HG02973 (cell line): ENCODE data around the gene MYO3A.
A peak's percentile ranks its signal among the peaks of the same experiment; 100 is the strongest.

ENCODE experiments used
- ATAC-seq: cut with Tn5 transposase; IDR thresholded peaks from one replicate; pipeline ENCODE4 v1.9.1; 2021; ENCODE audit warnings: moderate library complexity; ENCODE audit not compliant: unreplicated experiment

MYO3A gene, protein sequence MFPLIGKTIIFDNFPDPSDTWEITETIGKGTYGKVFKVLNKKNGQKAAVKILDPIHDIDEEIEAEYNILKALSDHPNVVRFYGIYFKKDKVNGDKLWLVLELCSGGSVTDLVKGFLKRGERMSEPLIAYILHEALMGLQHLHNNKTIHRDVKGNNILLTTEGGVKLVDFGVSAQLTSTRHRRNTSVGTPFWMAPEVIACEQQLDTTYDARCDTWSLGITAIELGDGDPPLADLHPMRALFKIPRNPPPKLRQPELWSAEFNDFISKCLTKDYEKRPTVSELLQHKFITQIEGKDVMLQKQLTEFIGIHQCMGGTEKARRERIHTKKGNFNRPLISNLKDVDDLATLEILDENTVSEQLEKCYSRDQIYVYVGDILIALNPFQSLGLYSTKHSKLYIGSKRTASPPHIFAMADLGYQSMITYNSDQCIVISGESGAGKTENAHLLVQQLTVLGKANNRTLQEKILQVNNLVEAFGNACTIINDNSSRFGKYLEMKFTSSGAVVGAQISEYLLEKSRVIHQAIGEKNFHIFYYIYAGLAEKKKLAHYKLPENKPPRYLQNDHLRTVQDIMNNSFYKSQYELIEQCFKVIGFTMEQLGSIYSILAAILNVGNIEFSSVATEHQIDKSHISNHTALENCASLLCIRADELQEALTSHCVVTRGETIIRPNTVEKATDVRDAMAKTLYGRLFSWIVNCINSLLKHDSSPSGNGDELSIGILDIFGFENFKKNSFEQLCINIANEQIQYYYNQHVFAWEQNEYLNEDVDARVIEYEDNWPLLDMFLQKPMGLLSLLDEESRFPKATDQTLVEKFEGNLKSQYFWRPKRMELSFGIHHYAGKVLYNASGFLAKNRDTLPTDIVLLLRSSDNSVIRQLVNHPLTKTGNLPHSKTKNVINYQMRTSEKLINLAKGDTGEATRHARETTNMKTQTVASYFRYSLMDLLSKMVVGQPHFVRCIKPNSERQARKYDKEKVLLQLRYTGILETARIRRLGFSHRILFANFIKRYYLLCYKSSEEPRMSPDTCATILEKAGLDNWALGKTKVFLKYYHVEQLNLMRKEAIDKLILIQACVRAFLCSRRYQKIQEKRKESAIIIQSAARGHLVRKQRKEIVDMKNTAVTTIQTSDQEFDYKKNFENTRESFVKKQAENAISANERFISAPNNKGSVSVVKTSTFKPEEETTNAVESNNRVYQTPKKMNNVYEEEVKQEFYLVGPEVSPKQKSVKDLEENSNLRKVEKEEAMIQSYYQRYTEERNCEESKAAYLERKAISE (N-terminal part only)

DNA sequence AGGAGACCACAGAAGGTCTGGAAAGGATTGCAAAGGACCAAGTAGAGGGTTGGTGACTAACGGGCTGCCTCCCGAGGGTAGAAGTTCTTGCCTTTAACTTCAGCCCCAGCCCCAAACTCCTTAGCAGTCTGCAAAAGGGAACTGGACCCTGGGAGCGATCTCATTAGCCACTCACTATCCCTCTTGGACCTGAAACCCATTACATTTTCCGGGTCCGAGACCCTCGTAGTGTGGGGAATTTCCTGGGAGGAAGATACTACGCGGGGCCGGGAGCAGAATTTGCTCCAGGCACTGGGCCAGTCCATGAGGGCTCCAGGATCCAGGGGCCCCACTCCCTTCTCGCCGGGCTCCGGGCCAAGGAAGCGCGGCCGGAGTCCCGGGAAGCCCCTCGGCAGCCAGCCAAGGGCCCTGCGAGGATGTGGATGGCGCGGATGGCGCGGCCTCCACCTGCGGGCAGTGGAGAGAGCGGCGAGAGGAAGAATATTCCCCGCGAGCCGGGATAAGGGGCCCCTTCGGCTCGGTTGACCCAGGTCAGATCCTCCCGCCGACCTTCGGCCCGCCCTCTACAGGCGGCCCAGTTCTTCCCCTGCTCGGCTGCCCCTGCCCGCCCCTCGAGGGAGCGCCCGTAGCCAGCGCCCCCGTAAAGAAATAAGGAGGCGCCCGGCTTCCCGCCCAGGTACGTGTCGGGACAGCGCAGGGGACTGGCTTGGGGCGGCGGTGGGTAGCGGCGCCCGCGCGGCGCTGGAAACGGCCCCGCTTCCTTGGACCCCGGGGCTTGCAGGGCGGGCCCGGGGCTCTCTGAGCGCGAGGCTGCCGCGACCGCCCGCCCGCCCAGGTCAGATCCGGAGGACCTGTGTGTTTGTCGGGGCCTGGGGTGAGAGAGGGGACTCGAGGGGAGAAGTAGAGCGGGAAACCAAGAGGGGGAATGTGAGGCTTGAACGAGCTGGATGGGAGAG is at the start of gene MYO3A:
Gene MYO3A (plus strand): TSS at position 577 of the 956 bp plus-strand sequence. CDS start 17,882 bp downstream, outside the sequence.
- ATAC-seq, result no peak

DNA sequence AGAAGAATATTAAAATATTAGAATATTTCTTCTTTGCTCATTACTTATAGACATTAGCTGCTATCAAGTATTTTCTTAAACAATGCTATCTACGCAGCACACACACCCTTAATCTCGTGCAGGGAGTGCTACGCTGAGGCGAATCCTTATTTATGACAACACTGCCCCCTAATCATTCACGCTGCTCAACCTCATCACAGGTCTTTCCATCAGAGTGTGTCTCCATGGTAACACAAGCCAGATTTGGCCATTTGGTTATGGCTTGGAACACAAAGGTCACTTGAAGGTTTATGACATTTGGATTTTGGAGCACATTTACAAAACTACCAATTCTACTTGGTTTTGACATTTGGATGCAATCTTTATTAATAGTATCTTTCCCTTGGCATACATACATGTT is 45.4 kb upstream of the MYO3A start:
- no peak for ATAC-seq

DNA sequence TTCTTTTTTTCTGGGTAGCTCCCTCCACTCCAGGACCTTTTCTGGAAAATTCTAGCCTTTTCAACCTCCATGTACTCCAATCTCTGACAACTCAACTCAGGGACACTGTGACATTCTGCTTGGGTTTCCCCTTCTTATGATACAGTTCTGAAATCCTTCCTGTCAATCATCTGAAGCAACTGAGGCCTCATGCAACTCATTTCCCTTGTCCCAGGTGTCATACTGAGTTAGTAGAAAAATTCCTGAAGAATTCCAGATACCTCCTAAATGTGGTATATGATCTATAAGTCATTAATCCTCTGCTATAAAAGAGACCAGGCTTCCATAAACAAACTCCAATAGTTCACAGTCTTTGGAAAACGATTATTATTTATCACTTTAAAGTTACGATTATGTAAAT is 43.0 kb upstream of the MYO3A start:
- ATAC-seq, result no peak

DNA sequence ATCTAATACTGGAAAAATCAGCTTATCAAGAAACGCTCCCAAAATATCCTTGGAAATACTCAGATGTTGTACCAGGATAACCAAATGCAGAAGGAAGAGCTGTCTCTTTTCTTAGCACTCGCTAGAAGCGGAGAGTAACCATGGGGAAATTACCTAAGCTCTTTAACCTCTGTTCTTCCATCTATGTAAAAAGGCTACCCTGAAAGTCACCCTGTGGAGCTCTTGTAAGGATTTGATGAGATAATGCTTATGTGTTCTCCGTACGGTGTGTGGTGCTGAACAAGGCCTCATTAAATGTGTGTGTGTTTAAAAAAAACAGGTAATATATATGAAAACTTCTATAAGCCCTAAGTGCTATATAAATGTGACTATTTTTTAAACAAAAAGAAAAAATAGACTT is 38.2 kb upstream of the MYO3A start:
- no peak for ATAC-seq

DNA sequence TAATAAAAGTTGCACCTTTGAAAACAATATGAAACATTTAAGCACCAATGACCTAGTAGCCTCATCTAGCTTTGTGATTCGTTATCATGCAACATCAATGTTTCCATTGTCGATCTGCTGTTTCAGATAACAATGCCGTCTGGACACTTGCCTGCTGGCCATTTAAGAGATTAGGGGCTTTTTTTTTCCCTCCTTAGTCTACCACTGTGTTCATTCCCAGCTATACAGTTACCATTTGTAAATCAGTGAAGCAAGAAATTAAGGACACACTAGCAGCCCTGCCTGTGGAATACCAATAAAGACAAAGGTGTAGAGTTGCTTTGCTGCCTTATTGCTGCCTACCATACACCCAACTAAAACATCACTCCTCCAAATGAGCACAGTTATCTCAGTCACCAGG is 37.6 kb upstream of the MYO3A start:
- no peak for ATAC-seq

DNA sequence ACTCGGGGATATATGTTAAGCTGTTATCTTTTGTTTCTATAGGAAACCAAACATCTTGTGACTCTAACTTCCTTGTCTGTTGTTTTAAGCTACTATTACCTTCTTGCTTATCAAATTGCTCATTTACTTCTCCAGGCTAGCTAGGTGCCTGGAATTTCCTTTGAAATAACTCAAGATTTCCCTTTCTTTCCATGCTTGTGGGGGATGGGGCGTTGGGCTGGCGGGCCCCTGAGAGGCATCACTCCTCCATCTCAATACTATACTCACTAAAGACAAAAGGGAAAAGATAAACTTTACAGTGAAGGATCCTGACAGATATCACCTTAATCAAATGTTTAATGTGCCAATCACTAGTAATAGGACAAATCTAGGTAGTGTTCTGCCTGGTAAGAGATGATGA is 34.7 kb upstream of the MYO3A start:
- ATAC-seq, result no peak

DNA sequence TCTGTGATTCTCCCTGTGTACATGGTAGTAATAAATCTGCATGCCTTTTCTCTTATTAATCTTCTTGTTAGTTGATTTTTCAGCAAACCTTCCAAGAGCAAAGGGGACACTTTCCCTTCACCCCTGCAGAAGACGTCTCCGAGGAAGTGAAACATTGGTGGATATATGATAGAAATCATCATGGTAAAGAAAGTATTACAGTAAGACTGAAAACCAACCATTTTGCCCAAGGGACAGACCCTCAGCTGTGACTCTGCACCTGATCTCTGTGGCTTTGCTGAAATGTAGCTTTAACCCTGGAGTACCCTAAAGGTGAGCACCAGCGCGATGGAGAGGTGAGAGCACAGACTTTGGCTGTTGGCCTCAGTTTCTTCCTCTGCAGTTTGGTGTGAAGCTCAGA is 32.8 kb upstream of the MYO3A start:
- no peak for ATAC-seq

DNA sequence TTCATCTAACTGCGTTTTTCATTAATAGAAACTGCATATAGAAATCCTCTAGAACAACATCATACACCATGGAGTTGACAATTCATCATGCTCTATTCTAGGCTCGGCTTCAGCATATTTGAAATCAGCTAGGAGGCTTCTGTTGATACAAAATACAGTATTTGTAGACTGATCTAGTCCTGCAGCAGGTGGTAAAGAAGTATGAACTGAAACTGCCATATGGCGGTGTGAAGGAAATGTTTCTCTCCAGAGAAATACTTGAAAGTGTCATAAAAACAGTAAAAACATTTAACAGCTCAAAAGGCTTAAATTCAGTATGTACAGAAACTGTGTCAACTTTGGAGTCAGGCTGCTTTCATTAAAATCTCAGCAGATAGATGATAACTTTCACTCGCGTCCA is 32.0 kb upstream of the MYO3A start:
- peak; percentile 43 for ATAC-seq

DNA sequence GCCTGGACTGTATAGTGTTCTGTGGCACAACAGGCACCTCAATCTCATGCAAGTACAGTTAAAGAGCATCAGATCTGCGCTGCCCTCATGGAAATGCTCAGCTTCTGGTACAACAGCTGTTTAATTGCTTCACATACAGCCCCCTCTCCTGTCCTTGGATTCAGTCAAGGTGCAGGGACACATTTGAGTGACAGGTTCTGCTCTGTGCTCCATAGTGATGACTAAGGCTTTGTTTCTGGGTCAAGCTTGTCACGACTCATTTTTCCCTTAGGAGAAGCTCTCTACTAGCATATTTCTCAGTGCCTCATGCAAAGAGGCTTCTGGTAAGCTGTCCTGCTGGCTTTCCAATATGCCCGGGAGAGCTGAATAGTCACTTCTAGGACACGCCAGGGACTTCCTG is 26.8 kb upstream of the MYO3A start:
- ATAC-seq, result no peak

DNA sequence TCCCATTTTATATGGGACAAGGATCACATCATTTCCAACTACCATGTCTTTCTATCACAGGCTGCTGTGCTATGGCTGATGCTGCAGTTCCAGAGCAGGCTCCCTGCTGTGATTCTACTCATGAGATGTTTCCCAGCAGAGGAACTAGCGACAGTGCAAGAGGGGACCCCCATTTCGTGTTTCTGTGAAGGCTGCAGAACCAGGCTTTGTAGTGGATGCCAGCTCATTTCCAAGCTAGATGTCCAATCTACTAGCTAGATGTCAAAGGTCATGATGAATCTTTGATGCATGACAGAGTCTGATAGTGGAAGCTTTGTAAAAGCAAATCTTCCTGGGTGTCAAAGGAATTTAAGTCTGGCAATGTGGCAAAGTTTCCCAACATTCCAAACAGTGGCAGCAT is 21.2 kb upstream of the MYO3A start:
- no peak for ATAC-seq

DNA sequence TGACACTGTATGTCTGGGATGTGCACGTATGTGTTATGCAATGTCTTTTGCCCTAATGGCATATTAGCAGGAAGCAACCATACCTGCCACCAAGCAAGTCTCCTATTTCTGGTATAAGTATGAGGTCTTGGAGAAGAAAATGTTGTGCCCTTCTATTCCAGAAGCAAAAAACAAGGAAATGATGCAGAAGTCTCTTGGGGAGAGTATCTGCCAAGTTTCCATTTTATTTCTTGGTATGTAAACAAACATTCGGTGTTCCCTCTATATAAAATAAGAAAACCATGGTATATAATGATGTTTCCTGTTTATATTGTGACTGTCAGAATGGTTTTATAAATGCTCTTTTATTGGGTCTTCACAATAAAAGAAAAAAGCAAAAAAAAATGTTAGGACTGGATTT is 19.3 kb upstream of the MYO3A start:
- ATAC-seq, result no peak

DNA sequence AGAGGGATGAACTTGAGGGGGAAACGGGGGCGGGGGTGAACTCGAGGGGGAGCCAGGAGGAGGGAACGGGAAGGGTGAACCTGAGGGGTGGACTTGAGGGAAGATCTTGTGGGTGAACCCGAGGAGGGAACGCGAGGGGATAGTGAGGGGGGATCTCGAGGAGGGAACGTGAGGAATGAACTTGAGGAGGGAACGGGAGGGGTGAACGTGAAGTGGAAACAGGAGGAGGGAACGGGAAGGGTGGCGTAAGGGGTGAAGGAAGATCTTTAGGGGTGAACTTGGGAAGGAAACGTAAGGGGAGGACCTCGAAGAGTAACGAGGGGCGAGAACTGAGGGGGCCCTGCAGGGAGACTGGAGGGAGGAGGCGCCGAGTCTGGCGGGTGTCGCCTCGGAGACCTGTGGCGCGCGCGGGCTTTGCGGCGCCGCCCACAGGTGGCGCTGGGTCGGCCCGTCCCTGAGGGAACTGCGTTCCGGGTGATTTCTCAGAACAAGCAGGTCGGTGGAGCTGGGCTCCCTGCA is 651 bp downstream of the MYO3A start:
- peak; percentile 72 for ATAC-seq

DNA sequence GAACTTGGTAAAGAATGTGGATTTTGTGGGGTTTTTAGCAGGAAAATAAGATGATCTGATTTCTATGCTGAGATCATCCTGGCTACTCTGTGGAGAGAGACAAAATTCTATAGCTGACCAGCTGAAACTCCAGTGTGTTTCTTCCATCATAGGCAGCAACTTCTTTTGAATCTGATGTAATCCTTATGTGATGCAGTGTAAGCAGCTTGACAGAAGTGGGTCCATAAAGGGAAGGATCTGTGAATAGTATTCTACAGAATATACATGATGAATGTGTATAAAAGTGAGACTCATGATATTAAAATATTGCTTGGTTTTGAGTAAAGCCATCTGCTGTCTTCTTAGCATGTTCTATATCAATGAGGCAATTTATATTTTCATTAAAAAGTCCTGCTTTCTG is 4.4 kb downstream of the MYO3A start:
- no peak for ATAC-seq

DNA sequence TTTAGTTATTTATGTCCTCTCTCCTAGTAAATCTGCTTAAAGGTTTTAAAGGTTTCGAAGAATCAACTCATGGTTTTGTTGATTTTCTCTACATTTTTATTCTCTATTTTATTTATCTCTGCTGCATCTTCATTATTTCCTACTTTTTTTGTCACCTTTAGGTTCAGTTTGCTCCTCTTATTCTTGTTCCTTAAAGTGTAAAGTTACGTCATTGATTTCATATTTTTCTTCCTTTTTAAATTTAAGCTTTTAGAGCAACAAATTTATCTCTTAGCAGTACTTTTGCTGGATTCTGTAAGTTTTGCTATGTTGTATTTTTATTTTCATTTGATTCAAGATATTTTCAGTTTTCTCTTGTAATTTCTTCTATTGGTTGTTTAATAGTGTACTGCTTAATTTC is 10.7 kb downstream of the MYO3A start:
- no peak for ATAC-seq

DNA sequence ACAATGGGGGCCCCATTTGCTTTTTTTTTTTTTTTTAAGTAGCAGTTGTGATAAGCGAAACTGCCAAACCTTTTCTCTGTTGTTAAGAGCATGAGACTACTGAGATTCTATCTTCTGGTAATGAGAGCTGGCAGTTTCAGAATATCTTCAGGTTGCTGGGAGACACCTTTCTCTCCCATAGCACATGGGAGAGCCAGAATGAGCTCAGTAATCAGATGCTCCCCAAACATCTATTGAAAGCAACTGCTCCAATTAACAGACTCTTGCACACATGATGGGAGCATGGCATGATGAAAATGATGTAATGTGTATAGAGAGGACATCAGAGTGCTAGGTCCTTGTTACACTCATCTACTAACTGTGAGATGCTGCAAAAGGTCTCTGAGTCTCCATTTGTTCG is 18.8 kb downstream of the MYO3A start:
- peak; percentile 59 for ATAC-seq

DNA sequence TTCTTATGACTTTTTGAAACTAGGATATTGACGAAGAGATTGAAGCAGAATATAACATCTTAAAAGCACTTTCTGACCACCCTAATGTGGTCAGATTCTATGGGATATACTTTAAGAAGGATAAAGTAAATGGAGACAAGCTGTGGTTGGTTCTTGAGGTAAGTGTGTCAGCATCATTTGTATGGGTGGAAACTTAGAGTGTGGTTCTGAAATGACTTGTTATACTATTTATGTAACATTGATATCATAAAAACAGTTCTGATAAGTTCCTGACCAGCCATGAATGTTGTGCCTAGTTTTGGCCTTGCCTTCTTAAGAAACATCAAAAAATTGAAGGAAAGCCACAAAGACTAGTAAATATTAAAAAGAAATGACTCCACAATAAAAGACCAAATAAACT is 20.8 kb downstream of the MYO3A start:
- no peak for ATAC-seq

DNA sequence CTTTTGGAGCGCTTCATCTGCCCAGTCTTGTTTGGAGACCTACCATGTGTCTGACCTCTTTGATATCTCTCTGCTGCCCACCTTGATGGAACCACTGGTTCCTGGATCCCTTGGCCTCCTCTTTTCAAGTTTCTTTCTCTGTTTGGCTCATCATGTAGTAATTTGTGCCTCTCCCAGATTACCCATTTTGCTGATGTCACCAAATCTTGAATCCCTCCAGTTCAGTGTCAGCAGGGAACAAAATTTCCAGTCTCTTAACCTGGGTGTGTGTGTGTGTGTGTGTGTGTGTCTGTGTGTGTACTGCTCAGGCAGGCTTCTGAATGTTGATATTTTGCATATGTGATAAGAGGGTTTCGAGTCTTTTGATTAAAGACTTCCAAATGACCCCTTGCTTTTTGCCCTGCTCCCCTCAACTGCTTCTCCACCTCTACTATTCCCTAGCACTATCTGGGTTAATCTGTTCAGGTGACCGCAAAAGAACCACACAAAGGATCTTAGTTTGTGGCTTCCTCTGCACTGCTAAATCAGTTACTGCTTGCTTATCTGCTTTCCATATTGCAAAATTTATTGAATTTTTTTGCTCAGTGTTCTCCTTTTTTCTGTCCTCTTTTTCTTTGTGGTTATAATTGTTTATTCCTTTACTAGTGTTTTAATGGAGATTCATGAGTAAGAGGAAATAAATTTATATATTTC is 25.7 kb downstream of the MYO3A start:
- no peak for ATAC-seq

DNA sequence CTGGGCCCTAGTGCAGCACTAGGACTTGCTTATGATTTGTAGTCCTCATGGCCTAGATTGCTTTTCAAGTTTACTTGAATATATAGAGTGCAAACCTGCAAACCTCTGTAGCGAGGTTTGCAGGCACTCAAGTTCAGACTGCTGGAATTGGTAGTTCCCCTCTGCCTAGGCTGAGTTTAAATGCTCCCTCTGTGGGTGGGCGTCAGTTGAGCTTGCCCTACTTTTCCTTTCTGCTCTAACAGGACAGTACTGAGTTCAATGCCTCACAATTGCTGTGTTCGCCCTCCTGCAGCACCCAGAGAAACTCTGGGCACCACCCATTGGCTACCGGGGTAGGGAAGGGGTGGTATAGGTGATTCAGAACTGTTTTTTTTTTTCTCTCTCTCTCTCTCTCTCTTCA is 31.6 kb downstream of the MYO3A start:
- no peak for ATAC-seq

DNA sequence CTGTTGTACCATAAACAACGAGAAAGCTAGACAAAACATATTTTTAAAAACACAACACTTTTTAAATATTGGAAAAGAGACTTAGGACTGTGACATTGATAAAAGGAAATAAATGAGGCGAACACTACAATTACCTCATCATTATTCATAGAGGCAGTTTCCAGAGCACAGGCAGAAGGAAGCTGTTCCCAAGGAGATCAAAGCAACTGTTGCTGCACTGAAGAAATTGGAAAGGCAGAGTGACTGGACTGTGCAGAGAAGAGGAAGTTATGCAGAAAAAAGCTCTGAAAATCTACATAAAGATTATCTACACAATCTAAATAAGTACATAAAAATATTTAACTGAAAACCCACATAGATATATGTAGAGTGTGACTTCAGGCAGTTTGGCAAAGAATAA is 32.8 kb downstream of the MYO3A start:
- no peak for ATAC-seq
